HEK293T (cell line): ENCODE results near the gene EXOC3L4.
A peak's percentile ranks its signal among the peaks of the same experiment; 100 is the strongest.

Source experiments
- CTCF ChIA-PET: fragments of 350-600 bp; formaldehyde crosslinking; extraction: SDS; loops from one replicate; lab custom pipeline; 2021; ENCODE audit warnings: antibody characterized with exemption, inconsistent platforms; lab: Yijun Ruan, JAX
- POLR2A ChIA-PET: fragments of 350-600 bp; formaldehyde crosslinking; extraction: SDS; loops from one replicate; lab custom pipeline; 2020; ENCODE audit warnings: antibody characterized with exemption, inconsistent platforms; lab: Yijun Ruan, JAX
- DNase-seq: peaks from one replicate; pipeline ENCODE4 v3.0.0; 2012; ENCODE audit warnings: mixed read lengths; ENCODE audit errors: extremely low spot score
- ARNT ChIP-seq: fragments of 450-650 bp; IDR thresholded peaks from 2 replicates; pipeline ENCODE4 v1.6.1; 2017; ENCODE audit warnings: mild to moderate bottlenecking
- BHLHE40 ChIP-seq: fragments of 450-650 bp; IDR thresholded peaks from 2 replicates; pipeline ENCODE4 v1.6.1; 2016; ENCODE audit warnings: mild to moderate bottlenecking, moderate library complexity, borderline replicate concordance
- CTBP1 ChIP-seq: fragments of 450-650 bp; IDR thresholded peaks from 2 replicates; pipeline ENCODE4 v1.6.1; 2016; ENCODE audit warnings: borderline replicate concordance
- ELF4 ChIP-seq: fragments of 450-650 bp; IDR thresholded peaks from 2 replicates; pipeline ENCODE4 v1.6.1; 2017; ENCODE audit warnings: antibody characterized with exemption
- FOXA1 ChIP-seq: fragments of 450-650 bp; IDR thresholded peaks from 2 replicates; pipeline ENCODE4 v1.6.1; 2016; ENCODE audit warnings: mild to moderate bottlenecking
- FOXK2 ChIP-seq: fragments of 450-650 bp; IDR thresholded peaks from 2 replicates; pipeline ENCODE4 v1.6.1; 2016; ENCODE audit warnings: mild to moderate bottlenecking
- FOXM1 ChIP-seq: fragments of 450-650 bp; IDR thresholded peaks from 2 replicates; pipeline ENCODE4 v1.6.1; 2017; ENCODE audit warnings: mild to moderate bottlenecking, borderline replicate concordance
- HDGF ChIP-seq: fragments of 450-650 bp; IDR thresholded peaks from 2 replicates; pipeline ENCODE4 v1.6.1; 2017; ENCODE audit warnings: antibody characterized with exemption, borderline replicate concordance
- L3MBTL2 ChIP-seq: fragments of 450-650 bp; conservative IDR thresholded peaks from 2 replicates; pipeline ENCODE4 v1.6.1; 2016; ENCODE audit warnings: mild to moderate bottlenecking
- LEF1 ChIP-seq: fragments of 450-650 bp; IDR thresholded peaks from 2 replicates; pipeline ENCODE4 v1.6.1; 2017; ENCODE audit warnings: mild to moderate bottlenecking, borderline replicate concordance
- NFRKB ChIP-seq: fragments of 450-650 bp; IDR thresholded peaks from 2 replicates; pipeline ENCODE4 v1.6.1; 2016; ENCODE audit warnings: mild to moderate bottlenecking, moderate library complexity
- SP1 ChIP-seq: fragments of 450-650 bp; IDR thresholded peaks from 2 replicates; pipeline ENCODE4 v1.6.1; 2017
- SUZ12 ChIP-seq: fragments of 450-650 bp; IDR thresholded peaks from 2 replicates; pipeline ENCODE4 v1.6.1; 2016; ENCODE audit warnings: mild to moderate bottlenecking
- TARDBP ChIP-seq: fragments of 450-650 bp; IDR thresholded peaks from 2 replicates; pipeline ENCODE4 v1.6.1; 2016
- ZNF384 ChIP-seq: fragments of 450-650 bp; IDR thresholded peaks from 2 replicates; pipeline ENCODE4 v1.6.1; 2016
- TF ChIP-seq, protein P1 (sequence below): fragments of 450-650 bp; IDR thresholded peaks from 2 replicates; pipeline ENCODE4 v1.6.1; 2016

The EXOC3L4 gene

DNA sequence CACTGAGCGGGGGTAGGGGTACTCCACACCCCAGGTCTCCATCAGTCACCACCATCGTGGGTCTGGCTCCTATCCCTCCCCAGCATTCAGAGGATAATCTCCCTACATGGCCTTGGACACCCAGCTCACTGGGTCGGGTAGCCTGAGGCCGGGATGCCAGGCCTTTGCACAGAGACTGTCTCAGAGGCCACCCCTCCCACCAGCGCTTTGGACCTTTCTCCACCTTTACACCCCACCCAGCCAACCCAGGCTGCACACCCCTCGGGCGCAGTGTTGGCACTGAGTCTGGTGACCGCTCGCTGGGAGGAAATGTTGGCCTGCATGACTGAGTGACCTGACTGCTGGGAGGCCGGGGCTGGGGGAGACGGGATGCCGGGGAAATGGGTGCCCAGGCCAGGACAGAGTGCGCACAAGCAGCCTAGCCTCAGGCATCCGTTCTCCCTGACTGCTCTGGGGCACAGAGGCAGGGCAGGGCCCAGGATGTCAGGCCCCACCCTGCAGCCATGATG is 21.1 kb upstream of the EXOC3L4 start:
- POLR2A ChIA-PET, result interaction anchor here (1.6 kb wide), 1 partner anchor 260 kb away, joined by 4 read pairs; the partner anchor contains the start of gene EIF5
- CTCF ChIA-PET, result interaction anchor here (1.8 kb wide), 1 partner anchor 26 kb away, joined by 7 read pairs; no protein-coding TSS in a partner anchor
- TF ChIP-seq TARDBP, result no peak
- no peak for TF ChIP-seq FOXA1
- TF ChIP-seq LEF1, result no peak
- no peak for TF ChIP-seq CTBP1
- TF ChIP-seq, protein P1, sequence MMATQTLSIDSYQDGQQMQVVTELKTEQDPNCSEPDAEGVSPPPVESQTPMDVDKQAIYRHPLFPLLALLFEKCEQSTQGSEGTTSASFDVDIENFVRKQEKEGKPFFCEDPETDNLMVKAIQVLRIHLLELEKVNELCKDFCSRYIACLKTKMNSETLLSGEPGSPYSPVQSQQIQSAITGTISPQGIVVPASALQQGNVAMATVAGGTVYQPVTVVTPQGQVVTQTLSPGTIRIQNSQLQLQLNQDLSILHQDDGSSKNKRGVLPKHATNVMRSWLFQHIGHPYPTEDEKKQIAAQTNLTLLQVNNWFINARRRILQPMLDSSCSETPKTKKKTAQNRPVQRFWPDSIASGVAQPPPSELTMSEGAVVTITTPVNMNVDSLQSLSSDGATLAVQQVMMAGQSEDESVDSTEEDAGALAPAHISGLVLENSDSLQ, result no peak
- no peak for TF ChIP-seq FOXM1
- TF ChIP-seq BHLHE40, result no peak
- no peak for TF ChIP-seq ELF4
- TF ChIP-seq ZNF384, result no peak
- TF ChIP-seq HDGF, result no peak
- no peak for TF ChIP-seq SUZ12
- no peak for DNase-seq

DNA sequence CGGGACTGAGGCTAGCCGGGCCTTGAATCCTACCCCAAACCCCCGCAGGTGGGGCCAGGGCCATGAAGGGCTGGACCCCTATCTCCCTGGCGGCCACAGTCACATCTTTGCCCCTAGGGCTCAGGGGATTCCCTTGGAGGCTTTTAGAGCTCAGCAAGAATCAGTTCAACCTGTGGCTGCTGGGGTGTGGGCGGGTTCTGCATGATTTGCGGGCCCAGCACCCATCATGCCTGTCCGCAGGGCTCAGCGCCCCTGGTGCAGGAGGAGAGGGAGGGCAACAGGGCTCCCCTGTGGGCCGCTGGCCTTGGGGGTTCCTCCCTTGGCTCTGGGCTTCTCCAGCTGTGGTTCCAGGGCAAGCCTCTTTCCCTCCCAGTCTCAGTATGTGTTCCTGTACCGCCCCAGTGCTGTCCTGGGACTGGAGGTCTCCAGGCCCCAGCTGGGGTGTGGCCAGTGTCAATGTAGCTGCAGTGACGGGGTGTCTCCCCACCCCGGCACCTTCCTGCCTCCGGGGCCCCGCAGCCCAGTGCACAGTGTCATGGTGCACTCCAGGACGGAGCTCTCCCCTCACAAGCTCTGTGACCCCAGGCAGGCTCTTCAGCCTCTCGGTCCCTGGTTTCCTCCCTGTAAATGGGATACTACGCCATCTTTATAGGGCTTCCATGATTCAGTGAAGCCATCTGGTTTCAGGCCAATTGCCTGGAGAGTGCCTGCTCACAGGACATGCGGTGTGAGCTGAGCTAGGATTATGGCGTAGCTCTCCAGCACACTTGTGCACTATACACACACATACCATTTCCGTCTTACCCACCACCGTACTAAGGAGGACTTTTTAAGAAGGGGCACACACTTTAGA is 20.4 kb upstream of the EXOC3L4 start:
- ChIA-PET CTCF (interaction anchor here (0.9 to 1.8 kb wide), 6 partner anchors 11 to 218 kb away, joined by 3 to 7 read pairs (median 4); no protein-coding TSS in a partner anchor), POLR2A (interaction anchor here (0.9 to 1.6 kb wide), 2 partner anchors 8 to 260 kb away, joined by 3 to 4 read pairs; partner anchors contain the start of gene EIF5)
- no peak for DNase-seq
- TF ChIP-seq BHLHE40 (no peak), SUZ12 (no peak), FOXK2 (no peak), L3MBTL2 (no peak), ELF4 (no peak), ZNF384 (no peak), ARNT (no peak), SP1 (no peak), HDGF (no peak), CTBP1 (no peak), NFRKB (no peak)

DNA sequence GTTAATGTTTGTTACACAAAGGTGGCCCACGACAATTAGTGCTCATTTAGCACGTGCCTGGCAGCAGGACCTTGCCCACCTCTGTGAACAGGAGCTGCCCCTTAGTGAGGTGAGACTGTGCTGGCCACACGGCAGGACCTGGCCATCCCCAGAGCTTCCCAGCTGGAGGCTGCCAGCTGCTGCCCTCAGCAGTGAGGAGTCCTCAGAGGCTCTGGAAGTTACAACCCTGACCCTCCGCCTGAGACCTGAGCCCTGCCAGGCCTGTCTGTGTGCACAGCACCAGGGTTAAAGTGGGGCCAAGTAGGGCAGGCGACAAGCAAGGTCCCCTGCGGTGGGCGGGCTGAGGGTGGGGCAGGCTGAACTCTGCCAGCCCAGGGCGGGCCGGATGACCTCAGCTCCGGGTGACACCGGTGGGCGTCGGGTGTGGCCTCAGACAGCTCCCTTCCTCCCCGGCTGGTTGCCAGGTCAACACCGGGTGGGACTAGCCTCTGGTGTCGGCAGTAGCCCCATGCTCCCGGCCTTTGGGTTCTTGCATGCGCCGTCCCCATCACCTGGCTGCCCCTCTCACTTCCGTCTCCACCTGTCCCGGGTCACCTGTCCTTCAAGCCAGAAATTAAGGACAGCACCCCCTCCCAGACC is 19.7 kb upstream of the EXOC3L4 start:
- no peak for DNase-seq
- TF ChIP-seq, protein P1, result no peak
- TF ChIP-seq CTBP1 (no peak), FOXK2 (no peak), ARNT (no peak), ELF4 (no peak), L3MBTL2 (no peak), LEF1 (no peak), HDGF (no peak), TARDBP (no peak), FOXA1 (no peak), ZNF384 (no peak), SUZ12 (no peak), BHLHE40 (no peak), NFRKB (no peak), SP1 (no peak), FOXM1 (no peak)
- CTCF ChIA-PET, result interaction anchor here (0.9 to 1.8 kb wide), 6 partner anchors 12 to 217 kb away, joined by 3 to 7 read pairs (median 4); no protein-coding TSS in a partner anchor
- POLR2A ChIA-PET, result interaction anchor here (0.9 to 1.6 kb wide), 3 partner anchors 9 to 259 kb away, joined by 3 to 4 read pairs (median 3); partner anchors contain the start of gene EIF5

DNA sequence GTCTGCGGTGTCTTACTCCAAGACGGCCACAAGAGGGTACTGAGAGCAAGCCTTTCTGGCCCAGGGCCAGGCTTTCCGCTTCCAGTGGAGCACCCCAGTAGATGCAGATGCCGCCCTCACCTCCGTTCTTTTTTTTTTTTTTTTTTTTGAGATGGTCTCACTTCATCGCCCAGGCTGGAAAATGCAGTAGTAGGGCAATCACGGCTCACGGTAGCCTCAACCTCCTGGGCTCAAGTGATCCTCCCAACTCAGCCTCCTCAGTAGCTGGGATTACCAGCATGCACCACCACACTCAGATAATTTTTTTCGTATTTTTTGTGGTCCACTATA is 16.1 kb upstream of the EXOC3L4 start:
- TF ChIP-seq LEF1, result no peak
- TF ChIP-seq FOXK2, result no peak
- TF ChIP-seq ARNT, result no peak
- TF ChIP-seq NFRKB, result no peak
- no peak for TF ChIP-seq FOXM1
- TF ChIP-seq ELF4, result no peak
- no peak for TF ChIP-seq CTBP1
- no peak for TF ChIP-seq ZNF384
- DNase-seq, result peak; percentile 81
- ChIA-PET POLR2A (interaction anchor here (0.6 kb wide), 1 partner anchor 200 kb away, joined by 3 read pairs; no protein-coding TSS in a partner anchor), CTCF (interaction anchor here (0.7 to 1.2 kb wide), 2 partner anchors 15 to 214 kb away, joined by 8 to 13 read pairs; no protein-coding TSS in a partner anchor)

DNA sequence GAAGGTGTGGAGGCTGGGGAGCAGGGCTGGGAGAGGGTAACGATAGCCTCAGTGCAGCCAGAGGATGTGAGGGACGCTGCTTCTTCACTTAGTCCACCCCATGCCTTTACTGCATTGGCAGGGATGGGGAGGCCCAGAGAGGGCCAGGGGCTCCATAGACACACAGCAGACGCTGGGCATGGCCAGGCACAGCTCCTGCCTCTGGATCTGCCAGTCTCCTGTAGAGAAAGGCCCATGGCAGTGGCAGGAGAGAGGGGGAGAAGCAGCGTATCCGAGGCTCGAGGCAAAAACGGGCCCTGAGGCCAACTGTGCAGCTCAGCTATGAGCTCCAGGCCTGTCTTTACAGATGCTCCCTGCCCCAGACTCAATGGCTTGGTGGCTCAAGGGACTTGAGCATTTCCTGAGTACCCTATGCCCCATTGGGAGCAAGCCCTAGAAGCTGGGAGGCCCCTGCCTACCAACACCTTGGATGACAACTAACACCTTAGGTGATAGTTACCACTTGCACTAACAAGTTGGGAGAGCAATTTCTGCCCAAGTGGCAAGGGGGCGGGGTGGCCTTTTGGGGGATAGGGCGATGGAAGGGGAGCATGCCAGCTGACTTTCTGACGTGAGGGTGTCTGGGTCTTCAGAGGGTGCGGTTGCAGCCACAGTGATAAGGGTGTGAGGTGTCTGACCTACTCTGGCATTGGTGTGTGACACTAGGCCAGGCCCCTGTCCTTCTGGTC is 15.5 kb upstream of the EXOC3L4 start:
- ChIA-PET CTCF (interaction anchor here (0.7 to 1.2 kb wide), 4 partner anchors 10 to 214 kb away, joined by 3 to 13 read pairs (median 6); no protein-coding TSS in a partner anchor), POLR2A (no interaction called here)
- TF ChIP-seq, protein P1, result no peak
- TF ChIP-seq SUZ12, result no peak
- no peak for TF ChIP-seq BHLHE40
- no peak for TF ChIP-seq ARNT
- TF ChIP-seq NFRKB, result no peak
- TF ChIP-seq FOXK2, result no peak
- no peak for TF ChIP-seq SP1
- TF ChIP-seq LEF1, result no peak
- TF ChIP-seq TARDBP, result no peak
- no peak for DNase-seq
